ENCODE results near the gene GPX4. TPM values are rescaled to one million over a fixed set of nuclear protein-coding genes. Genes with fewer than 3 reads are reported as not detected.

Gene GPX4
- polyA plus RNA-seq (2012; ENCODE audit: insufficient read depth, insufficient read length): 394 TPM

- DNase-seq (ENCODE audit: low read depth, low spot score): peak; percentile 97
- H3K4me3 ChIP-seq (ENCODE audit: low read length): peak within 1 kb of the TSS; percentile 69
Measured at GRCh38 chr19:1103708-1104310, at the start of gene GPX4. Gene GPX4 (plus strand): TSS chr19:1103994. CDS start chr19:1104044, 50 bp downstream.

GRCh38 chr19:1054102-1055027 lies 49.4 kb upstream of the GPX4 start:
- H3K4me3 ChIP-seq (ENCODE audit: low read length): no peak overlapping the region
- DNase-seq (ENCODE audit: low read depth, low spot score): no peak

GRCh38 chr19:1055028-1055425 lies 48.8 kb upstream of the GPX4 start:
- no peak for DNase-seq (ENCODE audit: low read depth, low spot score)
- H3K4me3 ChIP-seq (ENCODE audit: low read length): no peak overlapping the region

DNA sequence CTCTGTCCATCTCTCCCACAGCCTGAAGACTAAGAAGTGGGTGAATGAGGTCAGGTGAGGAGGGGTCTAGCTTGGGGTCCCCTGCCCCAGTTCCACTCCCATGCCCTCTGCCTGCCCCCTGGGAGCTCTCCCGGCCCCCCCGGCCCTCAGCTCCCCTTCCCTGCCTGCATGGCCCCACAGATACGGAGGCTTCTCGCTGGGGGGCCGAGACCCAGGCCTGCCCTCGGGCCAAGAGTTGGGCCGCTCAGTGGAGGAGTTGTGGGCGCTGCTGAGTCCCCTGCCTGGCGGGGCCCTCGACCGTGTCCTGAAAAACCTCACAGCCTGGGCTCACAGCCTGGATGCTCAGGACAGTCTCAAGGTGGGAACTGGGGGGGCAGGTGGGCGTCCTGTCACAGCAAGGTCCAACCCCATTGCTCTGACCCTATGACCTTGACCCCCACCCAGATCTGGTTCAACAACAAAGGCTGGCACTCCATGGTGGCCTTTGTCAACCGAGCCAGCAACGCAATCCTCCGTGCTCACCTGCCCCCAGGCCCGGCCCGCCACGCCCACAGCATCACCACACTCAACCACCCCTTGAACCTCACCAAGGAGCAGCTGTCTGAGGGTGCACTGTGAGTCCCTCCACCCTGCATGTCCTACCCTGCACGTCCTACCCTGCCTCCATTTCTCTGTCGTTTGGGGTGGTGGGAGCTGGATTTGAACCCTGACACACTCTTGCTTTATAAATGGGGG lies 47.7 kb upstream of the GPX4 start:
- no peak for DNase-seq (ENCODE audit: low read depth, low spot score)
- H3K4me3 ChIP-seq (ENCODE audit: low read length): no peak overlapping the region

DNA sequence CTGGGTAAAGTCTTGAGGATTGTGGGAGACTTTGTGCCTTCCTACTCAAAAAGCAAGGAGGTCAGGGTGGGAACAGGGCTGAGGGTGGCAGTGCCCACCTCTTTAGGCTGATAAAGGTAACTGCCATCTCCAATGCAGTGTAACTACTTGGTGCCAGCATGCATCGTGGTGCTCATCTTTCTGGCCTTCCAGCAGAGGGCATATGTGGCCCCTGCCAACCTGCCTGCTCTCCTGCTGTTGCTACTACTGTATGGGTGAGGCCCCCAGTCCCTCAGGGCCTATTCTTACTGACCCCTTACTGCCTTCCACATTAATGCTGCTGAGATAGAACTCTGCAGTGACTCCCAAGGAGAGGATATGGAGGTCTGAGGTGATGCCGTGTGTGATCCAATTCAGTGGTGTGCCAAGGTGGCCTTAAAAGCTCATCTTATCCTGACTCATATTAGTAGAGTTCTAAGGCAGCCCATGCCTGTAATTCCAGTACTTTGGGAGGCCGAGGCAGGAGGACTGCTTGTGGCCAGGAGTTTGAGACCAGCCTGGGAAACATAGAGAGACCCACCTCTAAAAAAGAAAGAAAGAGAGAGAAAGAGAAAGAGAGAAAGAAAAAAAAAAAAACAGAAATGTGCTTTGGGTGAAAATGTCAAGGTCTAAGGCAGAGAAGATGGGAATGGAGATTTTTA lies 46.5 kb upstream of the GPX4 start:
- no peak overlapping the region for H3K4me3 ChIP-seq (ENCODE audit: low read length)
- peak; percentile 67 for DNase-seq (ENCODE audit: low read depth, low spot score)

DNA sequence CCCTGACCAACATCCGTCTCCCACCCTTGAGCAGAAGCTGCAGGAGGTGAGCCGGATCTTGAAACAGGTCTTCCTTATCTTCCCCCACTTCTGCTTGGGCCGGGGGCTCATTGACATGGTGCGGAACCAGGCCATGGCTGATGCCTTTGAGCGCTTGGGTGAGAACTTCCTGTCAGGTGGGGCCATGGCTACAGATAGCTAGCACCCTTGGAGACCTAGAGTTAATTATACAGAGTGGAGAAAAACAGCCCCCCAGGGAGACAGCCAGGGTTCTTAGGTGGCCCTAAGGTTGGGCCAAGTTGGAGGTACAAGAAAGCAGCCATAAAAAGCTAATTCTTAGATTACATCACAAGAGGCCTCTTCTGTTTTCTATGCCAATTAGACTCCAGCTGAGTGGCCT lies 45.7 kb upstream of the GPX4 start:
- no peak overlapping the region for H3K4me3 ChIP-seq (ENCODE audit: low read length)
- DNase-seq (ENCODE audit: low read depth, low spot score): no peak

- DNase-seq (ENCODE audit: low read depth, low spot score): no peak
- H3K4me3 ChIP-seq (ENCODE audit: low read length): no peak overlapping the region
Measured at GRCh38 chr19:1060689-1061088, 43.1 kb upstream of the GPX4 start.

- DNase-seq (ENCODE audit: low read depth, low spot score): no peak
- no peak overlapping the region for H3K4me3 ChIP-seq (ENCODE audit: low read length)
Measured at GRCh38 chr19:1061987-1062386, 41.8 kb upstream of the GPX4 start.

GRCh38 chr19:1062387-1063029 lies 41.3 kb upstream of the GPX4 start:
- H3K4me3 ChIP-seq (ENCODE audit: low read length): no peak overlapping the region
- no peak for DNase-seq (ENCODE audit: low read depth, low spot score)

DNA sequence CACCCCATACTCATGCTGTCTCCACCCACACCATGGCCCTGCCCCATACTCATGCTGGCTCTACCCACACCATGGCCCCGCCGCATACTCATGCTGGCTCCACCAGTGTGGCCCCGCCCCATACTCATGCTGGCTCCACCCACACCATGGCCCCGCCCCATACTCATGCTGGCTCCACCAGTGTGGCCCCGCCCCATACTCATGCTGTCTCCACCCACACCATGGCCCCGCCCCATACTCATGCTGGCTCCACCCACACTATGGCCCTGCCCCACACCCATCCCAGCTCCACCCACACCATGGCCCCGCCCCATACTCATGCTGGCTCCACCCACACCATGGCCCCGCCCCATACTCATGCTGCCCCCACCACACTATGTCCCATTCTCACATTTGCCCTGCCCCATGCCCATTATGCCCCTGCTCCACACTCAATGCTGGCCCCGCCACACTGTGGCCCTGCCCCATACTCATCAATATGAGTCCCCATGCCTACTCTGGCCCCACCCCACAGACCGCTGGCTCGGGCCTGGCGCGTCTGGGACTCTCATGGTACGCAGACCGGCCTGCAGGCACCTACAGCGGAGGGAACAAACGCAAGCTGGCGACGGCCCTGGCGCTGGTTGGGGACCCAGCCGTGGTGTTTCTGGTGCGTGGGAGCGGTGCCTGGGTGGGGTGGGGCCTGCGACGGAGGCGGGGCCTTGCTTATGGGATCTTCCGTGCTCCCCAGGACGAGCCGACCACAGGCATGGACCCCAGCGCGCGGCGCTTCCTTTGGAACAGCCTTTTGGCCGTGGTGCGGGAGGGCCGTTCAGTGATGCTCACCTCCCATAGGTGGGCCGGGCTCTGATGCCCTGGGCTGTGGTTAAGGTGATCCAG lies 40.5 kb upstream of the GPX4 start:
- no peak for DNase-seq (ENCODE audit: low read depth, low spot score)
- no peak overlapping the region for H3K4me3 ChIP-seq (ENCODE audit: low read length)

GRCh38 chr19:1063909-1064660 lies 39.7 kb upstream of the GPX4 start:
- no peak overlapping the region for H3K4me3 ChIP-seq (ENCODE audit: low read length)
- no peak for DNase-seq (ENCODE audit: low read depth, low spot score)

DNA sequence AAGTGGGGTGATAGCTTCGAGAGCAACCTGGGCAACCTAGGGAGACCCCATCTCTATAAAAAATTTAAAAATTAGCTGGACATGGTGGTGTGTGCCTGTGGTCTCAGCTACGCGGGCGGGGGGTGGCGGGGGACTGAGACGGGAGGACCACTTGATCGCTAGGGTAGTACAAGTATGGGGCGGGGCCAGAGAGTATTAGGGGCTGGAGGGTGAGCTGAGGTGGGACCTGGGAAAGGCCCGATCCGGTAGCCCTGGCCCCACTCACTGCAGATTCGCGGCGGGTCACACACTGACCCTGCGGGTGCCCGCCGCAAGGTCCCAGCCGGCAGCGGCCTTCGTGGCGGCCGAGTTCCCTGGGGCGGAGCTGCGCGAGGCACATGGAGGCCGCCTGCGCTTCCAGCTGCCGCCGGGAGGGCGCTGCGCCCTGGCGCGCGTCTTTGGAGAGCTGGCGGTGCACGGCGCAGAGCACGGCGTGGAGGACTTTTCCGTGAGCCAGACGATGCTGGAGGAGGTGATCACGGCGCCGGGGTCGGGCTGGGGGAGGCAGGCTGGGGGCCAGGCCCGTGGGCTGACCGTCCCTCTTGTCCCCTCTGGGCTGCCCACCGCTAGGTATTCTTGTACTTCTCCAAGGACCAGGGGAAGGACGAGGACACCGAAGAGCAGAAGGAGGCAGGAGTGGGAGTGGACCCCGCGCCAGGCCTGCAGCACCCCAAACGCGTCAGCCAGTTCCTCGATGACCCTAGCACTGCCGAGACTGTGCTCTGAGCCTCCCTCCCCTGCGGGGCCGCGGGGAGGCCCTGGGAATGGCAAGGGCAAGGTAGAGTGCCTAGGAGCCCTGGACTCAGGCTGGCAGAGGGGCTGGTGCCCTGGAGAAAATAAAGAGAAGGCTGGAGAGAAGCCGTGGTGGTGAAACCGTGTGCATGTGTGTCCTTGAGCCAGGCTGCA lies 38.9 kb upstream of the GPX4 start:
- peak overlapping the region; percentile 27 for H3K4me3 ChIP-seq (ENCODE audit: low read length)
- peak; percentile 60 for DNase-seq (ENCODE audit: low read depth, low spot score)

DNA sequence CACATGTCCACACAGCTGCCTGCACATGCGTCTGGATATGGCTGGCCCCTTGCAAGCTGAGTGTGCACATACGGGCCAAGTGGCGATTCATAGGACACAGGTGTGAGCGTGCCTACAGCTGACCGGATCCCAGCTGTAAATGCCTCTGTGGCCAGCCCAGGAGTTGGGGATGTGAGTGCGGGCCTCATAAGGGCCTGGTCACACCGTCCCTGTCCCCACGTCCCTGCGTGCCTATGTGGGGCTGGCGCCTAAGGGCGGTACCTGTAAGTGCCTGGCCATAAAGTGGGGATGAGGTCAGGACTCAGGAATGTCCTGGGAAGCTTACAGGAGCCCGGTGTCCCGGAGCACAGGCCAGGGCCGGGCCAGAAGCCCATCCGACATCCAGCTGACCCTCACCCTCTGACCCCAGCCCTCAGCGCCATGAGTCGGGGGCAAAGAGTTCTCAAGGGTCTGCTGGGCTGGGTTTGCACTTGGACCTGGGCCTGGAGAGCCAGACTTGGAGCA lies 38.1 kb upstream of the GPX4 start:
- no peak for DNase-seq (ENCODE audit: low read depth, low spot score)
- H3K4me3 ChIP-seq (ENCODE audit: low read length): no peak overlapping the region; the same call in 1 of the 2 replicates

GRCh38 chr19:1066251-1066747 lies 37.5 kb upstream of the GPX4 start:
- peak overlapping the region; percentile 53 for H3K4me3 ChIP-seq (ENCODE audit: low read length)
- no peak for DNase-seq (ENCODE audit: low read depth, low spot score)

- H3K4me3 ChIP-seq (ENCODE audit: low read length): peak within 1 kb of the TSS; percentile 89
- peak; percentile 81 for DNase-seq (ENCODE audit: low read depth, low spot score)
Measured at GRCh38 chr19:1066748-1067340, 37.0 kb upstream of the GPX4 start, which contains the start of gene ARHGAP45. Gene ARHGAP45 (plus strand): TSS chr19:1067167. CDS start chr19:1067406, 239 bp downstream.
